Left ventricle myocardium inferior (tissue), 1 donor: ENCODE results near the gene CAMK2G. TPM values are rescaled to one million over a fixed set of nuclear protein-coding genes. Genes with fewer than 3 reads are reported as not detected.
A peak's percentile ranks its signal among the peaks of the same experiment; 100 is the strongest.
"Not testable (repeated sequence)": the region's sequence is repeated elsewhere in the genome, so short reads cannot be mapped to it uniquely, and the experiment has no call there.

ENCODE experiments used
- DNase-seq: peaks from one replicate; pipeline ENCODE4 v3.0.0-alpha.2; 2020
- H3K27ac ChIP-seq: fragments of 200-600 bp; replicated peaks from 2 replicates; pipeline ENCODE4 v1.8.0; 2021
- H3K27me3 ChIP-seq: fragments of 200-600 bp; 2 replicates; pipeline ENCODE4 v1.8.0; 2021; ENCODE audit warnings: low read depth
- H3K36me3 ChIP-seq: fragments of 200-600 bp; 2 replicates; pipeline ENCODE4 v1.8.0; 2021
- H3K4me1 ChIP-seq: fragments of 200-600 bp; 2 replicates; pipeline ENCODE4 v1.8.0; 2021
- H3K4me3 ChIP-seq: fragments of 200-600 bp; 2 replicates; pipeline ENCODE4 v1.8.0; 2021; ENCODE audit warnings: mild to moderate bottlenecking, moderate library complexity
- H3K9me3 ChIP-seq: fragments of 200-600 bp; replicated peaks from 2 replicates; pipeline ENCODE4 v1.8.0; 2021
- CTCF ChIP-seq: fragments of 200-600 bp; IDR thresholded peaks from 2 replicates; pipeline ENCODE4 v1.8.0; 2021; ENCODE audit warnings: antibody characterized with exemption, mild to moderate bottlenecking, borderline replicate concordance
- intact Hi-C: fragments of 100-400 bp; cut with micrococcal nuclease; formaldehyde crosslinking; loops from one replicate; pipeline ENCODE4 v1.11.0; 2022
- long read RNA-seq: library from polyadenylated mRNA; unstranded; transcript quantifications from one replicate; pipeline ENCODE4 v2.0.0, GENCODE V29; 2021
- total RNA-seq: library from RNA; stranded (reverse); fragmentation: NEBNext Ultra II Directional; extraction: Animal tissue kit (Norgen Biotek cat#: 25700); gene quantifications from one replicate; pipeline ENCODE4 v1.2.1, GENCODE V29; 2021
- donor health status: DM: no; HTN: yes; CAD: no; lungs with severe emphysema.

The CAMK2G gene
- 12.5 TPM for total RNA-seq
- long read RNA-seq, partial matches to known transcripts: 5 of 22 reads
- long read RNA-seq, other reads (novel, unspliced or antisense): 9 of 22 reads

- DNase-seq: peak; percentile 86
- TF ChIP-seq CTCF: no peak
- intact Hi-C loops: no loop called here
Observed at GRCh38 chr10:73874267-73875138, at the start of gene CAMK2G. TSS of gene CAMK2G (minus strand) at chr10:73874555. CDS start at chr10:73874461, 94 bp downstream.

DNA sequence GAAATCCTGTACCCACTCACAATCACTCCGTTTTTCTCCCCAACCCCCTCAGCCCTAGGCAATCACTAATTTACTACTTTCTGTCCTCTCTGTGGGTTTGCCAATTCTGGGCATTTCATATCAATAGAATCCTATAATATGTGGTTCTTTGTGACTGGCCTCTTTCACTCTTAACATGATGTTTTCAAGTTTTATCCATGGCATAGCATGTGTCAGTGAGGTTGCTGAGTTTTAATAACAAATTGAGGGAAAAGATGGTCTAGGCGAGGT lies 48.4 kb upstream of the CAMK2G start:
- H3K27me3 ChIP-seq: no peaks in the 10 kb centered on the region
- no peak for DNase-seq
- H3K27ac ChIP-seq: no peak overlapping the region
- H3K4me3 ChIP-seq: no peak overlapping the region
- peaks cover 11% of the 10 kb centered on the region for H3K9me3 ChIP-seq
- intact Hi-C loops: no loop called here
- no peak for TF ChIP-seq CTCF
- peaks cover 9% of the 10 kb centered on the region for H3K4me1 ChIP-seq
- H3K36me3 ChIP-seq: no peaks in the 10 kb centered on the region

More at GRCh38 chr10:73874267-73875138, at the start of gene CAMK2G:
- peaks cover 18% of the 10 kb centered on the region for H3K27me3 ChIP-seq
- peak within 1 kb of the TSS; percentile 79 for H3K27ac ChIP-seq
- peaks cover 16% of the 10 kb centered on the region for H3K36me3 ChIP-seq
- peaks cover 38% of the 10 kb centered on the region for H3K4me1 ChIP-seq
- peak within 1 kb of the TSS; percentile 89 for H3K4me3 ChIP-seq
- H3K9me3 ChIP-seq: no peaks in the 10 kb centered on the region

- peaks cover 12% of the 10 kb centered on the region for H3K4me1 ChIP-seq
- no peaks in the 10 kb centered on the region for H3K27me3 ChIP-seq
- intact Hi-C loops: no loop called here
- peaks cover 11% of the 10 kb centered on the region for H3K9me3 ChIP-seq
- no peak for TF ChIP-seq CTCF
- no peak overlapping the region for H3K4me3 ChIP-seq
- DNase-seq: no peak
- H3K27ac ChIP-seq: no peak overlapping the region
- no peaks in the 10 kb centered on the region for H3K36me3 ChIP-seq
Observed at GRCh38 chr10:73922007-73922863, 47.9 kb upstream of the CAMK2G start.

DNA sequence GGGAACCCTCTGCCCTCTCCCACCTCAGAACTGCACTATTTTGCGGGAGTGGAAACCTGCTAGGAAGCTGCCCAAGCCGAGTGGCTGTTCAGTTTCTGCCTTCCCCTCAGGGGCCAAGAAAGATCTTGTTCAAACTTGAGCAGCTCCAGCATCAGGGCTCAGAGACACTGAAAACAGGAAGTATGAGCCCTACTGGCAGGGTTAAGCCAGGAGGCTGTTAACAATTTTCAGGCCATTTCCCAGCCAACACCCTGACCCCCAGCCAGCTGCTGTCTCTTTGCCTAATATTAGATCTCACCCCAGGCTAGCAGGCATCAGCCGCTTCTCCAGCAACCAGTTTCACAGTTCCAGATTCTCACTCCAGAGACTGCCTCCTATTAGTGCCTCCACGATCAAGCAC lies 45.7 kb upstream of the CAMK2G start:
- intact Hi-C loops: no loop called here
- DNase-seq: peak; percentile 55
- Histone ChIP-seq H3K9me3 (peaks cover 11% of the 10 kb centered on the region), H3K36me3 (peaks cover 7% of the 10 kb centered on the region), H3K4me1 (peaks cover 32% of the 10 kb centered on the region), H3K27me3 (no peaks in the 10 kb centered on the region), H3K4me3 (no peak overlapping the region), H3K27ac (peak overlapping the region; percentile 69)
- no peak for TF ChIP-seq CTCF

DNA sequence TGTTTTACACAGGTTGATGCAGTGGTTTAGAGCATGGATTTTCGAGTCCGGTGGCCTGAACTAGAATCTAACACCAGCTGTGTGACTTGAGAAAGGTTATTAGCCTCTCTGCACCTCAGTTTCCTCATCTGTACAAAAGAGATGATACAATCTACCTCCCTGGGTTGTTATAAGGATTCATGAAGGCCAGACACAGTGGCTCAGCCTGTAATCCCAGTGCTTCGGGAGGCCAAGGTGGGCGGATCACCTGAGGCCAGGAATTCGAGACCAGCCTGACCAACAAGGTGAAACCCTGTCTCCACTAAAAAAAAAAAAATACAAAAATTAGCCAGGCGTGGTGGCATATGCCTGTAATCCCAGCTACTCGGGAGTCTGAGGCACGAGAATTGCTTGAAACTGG lies 45.1 kb upstream of the CAMK2G start:
- Histone ChIP-seq H3K27ac (peak overlapping the region; percentile 69), H3K4me1 (peaks cover 38% of the 10 kb centered on the region), H3K9me3 (peaks cover 11% of the 10 kb centered on the region), H3K36me3 (peaks cover 11% of the 10 kb centered on the region)
- H3K4me3 ChIP-seq, H3K27me3 ChIP-seq, intact Hi-C loops, DNase-seq: not testable (repeated sequence)
